ENCODE measurements around the gene RBBP7.

Gene RBBP7

GRCh38 chrX:16814597-16814996 is 55.6 kb downstream of the RBBP7 start:
- Histone ChIP-seq H3K27me3 (ENCODE audit: insufficient read depth, low read length) (no peaks in the 10 kb centered on the region), H3K4me1 (ENCODE audit: insufficient read depth, low read length) (no peaks in the 10 kb centered on the region), H3K27ac (ENCODE audit: low read length) (no peak overlapping the region), H3K9me3 (ENCODE audit: insufficient read depth, low read depth, low read length) (no peaks in the 10 kb centered on the region), H3K36me3 (ENCODE audit: insufficient read depth, low read depth, low read length) (peaks cover 32% of the 10 kb centered on the region), H3K4me3 (ENCODE audit: low read length) (no peak overlapping the region), H3K9ac (ENCODE audit: low read depth, low read length) (no peak overlapping the region)

GRCh38 chrX:16807976-16808542 is 62.1 kb downstream of the RBBP7 start:
- Histone ChIP-seq H3K9ac (ENCODE audit: low read depth, low read length) (no peak overlapping the region), H3K4me1 (ENCODE audit: insufficient read depth, low read length) (0 out of 2 replicates have a peak, but pooled peaks cover 4% of the 10 kb centered on the region), H3K4me3 (ENCODE audit: low read length) (no peak overlapping the region), H3K36me3 (ENCODE audit: insufficient read depth, low read depth, low read length) (peaks cover 12% of the 10 kb centered on the region), H3K27me3 (ENCODE audit: insufficient read depth, low read length) (no peaks in the 10 kb centered on the region), H3K27ac (ENCODE audit: low read length) (no peak overlapping the region), H3K9me3 (ENCODE audit: insufficient read depth, low read depth, low read length) (no peaks in the 10 kb centered on the region)

GRCh38 chrX:16807548-16807947 is 62.6 kb downstream of the RBBP7 start:
- H3K4me3 ChIP-seq (ENCODE audit: low read length), result no peak overlapping the region
- no peak overlapping the region for H3K9ac ChIP-seq (ENCODE audit: low read depth, low read length)
- peaks cover 15% of the 10 kb centered on the region for H3K36me3 ChIP-seq (ENCODE audit: insufficient read depth, low read depth, low read length)
- no peak overlapping the region for H3K27ac ChIP-seq (ENCODE audit: low read length)
- 0 out of 2 replicates have a peak, but pooled peaks cover 4% of the 10 kb centered on the region for H3K4me1 ChIP-seq (ENCODE audit: insufficient read depth, low read length)
- H3K27me3 ChIP-seq (ENCODE audit: insufficient read depth, low read length), result no peaks in the 10 kb centered on the region
- no peaks in the 10 kb centered on the region for H3K9me3 ChIP-seq (ENCODE audit: insufficient read depth, low read depth, low read length)

- H3K9me3 ChIP-seq (ENCODE audit: insufficient read depth, low read depth, low read length), result no peaks in the 10 kb centered on the region
- no peaks in the 10 kb centered on the region for H3K27me3 ChIP-seq (ENCODE audit: insufficient read depth, low read length)
- no peak overlapping the region for H3K9ac ChIP-seq (ENCODE audit: low read depth, low read length)
- H3K4me1 ChIP-seq (ENCODE audit: insufficient read depth, low read length), result 0 out of 2 replicates have a peak, but pooled peaks cover 4% of the 10 kb centered on the region
- H3K4me3 ChIP-seq (ENCODE audit: low read length), result no peak overlapping the region
- H3K27ac ChIP-seq (ENCODE audit: low read length), result no peak overlapping the region
- peaks cover 22% of the 10 kb centered on the region for H3K36me3 ChIP-seq (ENCODE audit: insufficient read depth, low read depth, low read length)
Observed at GRCh38 chrX:16804923-16805464, 65.2 kb downstream of the RBBP7 start.

GRCh38 chrX:16797841-16798240 is 72.3 kb downstream of the RBBP7 start:
- H3K36me3 ChIP-seq (ENCODE audit: insufficient read depth, low read depth, low read length), result peaks cover 32% of the 10 kb centered on the region
- no peak overlapping the region for H3K27ac ChIP-seq (ENCODE audit: low read length)
- H3K9ac ChIP-seq (ENCODE audit: low read depth, low read length), result no peak overlapping the region
- no peaks in the 10 kb centered on the region for H3K27me3 ChIP-seq (ENCODE audit: insufficient read depth, low read length)
- no peak overlapping the region for H3K4me3 ChIP-seq (ENCODE audit: low read length)
- H3K4me1 ChIP-seq (ENCODE audit: insufficient read depth, low read length), result no peaks in the 10 kb centered on the region
- no peaks in the 10 kb centered on the region for H3K9me3 ChIP-seq (ENCODE audit: insufficient read depth, low read depth, low read length)

GRCh38 chrX:16797358-16797757 is 72.8 kb downstream of the RBBP7 start:
- no peaks in the 10 kb centered on the region for H3K27me3 ChIP-seq (ENCODE audit: insufficient read depth, low read length)
- no peaks in the 10 kb centered on the region for H3K9me3 ChIP-seq (ENCODE audit: insufficient read depth, low read depth, low read length)
- H3K36me3 ChIP-seq (ENCODE audit: insufficient read depth, low read depth, low read length), result peaks cover 31% of the 10 kb centered on the region
- H3K4me3 ChIP-seq (ENCODE audit: low read length), result no peak overlapping the region
- H3K27ac ChIP-seq (ENCODE audit: low read length), result no peak overlapping the region
- H3K4me1 ChIP-seq (ENCODE audit: insufficient read depth, low read length), result no peaks in the 10 kb centered on the region
- no peak overlapping the region for H3K9ac ChIP-seq (ENCODE audit: low read depth, low read length)

- Histone ChIP-seq H3K27me3 (ENCODE audit: insufficient read depth, low read length) (no peaks in the 10 kb centered on the region), H3K9me3 (ENCODE audit: insufficient read depth, low read depth, low read length) (no peaks in the 10 kb centered on the region), H3K4me3 (ENCODE audit: low read length) (no peak overlapping the region), H3K27ac (ENCODE audit: low read length) (no peak overlapping the region), H3K4me1 (ENCODE audit: insufficient read depth, low read length) (no peaks in the 10 kb centered on the region), H3K36me3 (ENCODE audit: insufficient read depth, low read depth, low read length) (peaks cover 33% of the 10 kb centered on the region), H3K9ac (ENCODE audit: low read depth, low read length) (no peak overlapping the region)
Observed at GRCh38 chrX:16796298-16796697, 73.9 kb downstream of the RBBP7 start.
